Adrenal gland (tissue), 12 donors: ENCODE results near the gene LHX5. TPM values are rescaled to one million over a fixed set of nuclear protein-coding genes. Genes with fewer than 3 reads are reported as not detected.

Source experiments
- DNase-seq, 7 donors: peaks; one replicate each; pipeline ENCODE4 v3.0.0-alpha.2; 2019 to 2020
- H3K27ac ChIP-seq, 5 donors: fragments of 200-600 bp; sonication (generic) in 4 of 5; 1 replicate in 3 of 5; 2 replicates in 2 of 5; pipeline versions ENCODE4 v1.5.1 to v1.8.0; 2016 to 2020; ENCODE audit warnings: mild to moderate bottlenecking in 1 of 5
- H3K27me3 ChIP-seq: fragments of 200-600 bp; 2 replicates; pipeline ENCODE4 v1.8.0; 2021
- H3K36me3 ChIP-seq, 2 donors: fragments of 200-600 bp; replicated peaks in 1 of 2; 1 replicate in 1 of 2; 2 replicates in 1 of 2; pipeline versions ENCODE4 v1.5.1 to v1.8.0; 2018 to 2022
- H3K4me1 ChIP-seq, 2 donors: fragments of 200-600 bp; replicated peaks in 1 of 2; 1 replicate in 1 of 2; 2 replicates in 1 of 2; pipeline versions ENCODE4 v1.5.1 to v1.8.0; 2018 to 2021
- H3K4me3 ChIP-seq, 4 donors: fragments of 200-600 bp; sonication (generic) in 3 of 4; one replicate each; pipeline ENCODE4 v1.5.1; 2016 to 2018
- H3K9me3 ChIP-seq, 3 donors: fragments of 200-600 bp; sonication (generic) in 1 of 3; replicated peaks in 1 of 3; 1 replicate in 2 of 3; 2 replicates in 1 of 3; pipeline versions ENCODE4 v1.5.1 to v1.8.0; 2016 to 2021
- CTCF ChIP-seq, 6 experiments: fragments of 450-650 bp in 4 of 6; fragments of 200-600 bp in 2 of 6; sonication (generic) in 1 of 6; IDR thresholded peaks; 1 replicate in 5 of 6; 2 replicates in 1 of 6; pipeline versions ENCODE4 v1.5.1 to v1.8.0; 2016 to 2021; ENCODE audit warnings: antibody characterized with exemption in 6 of 6, mild to moderate bottlenecking in 2 of 6, moderate library complexity in 1 of 6
- POLR2A ChIP-seq, 2 donors: fragments of 450-650 bp; IDR thresholded peaks; one replicate each; pipeline ENCODE4 v1.6.1; 2017; ENCODE audit warnings: antibody characterized with exemption in 2 of 2, mild to moderate bottlenecking in 2 of 2, moderate library complexity in 1 of 2
- WGBS, 4 donors: extraction: QIAGEN DNeasy Blood & Tissue Kit in 2 of 4; methylation state at CpG; one replicate each; pipeline versions ENCODE4 v1.1.5 to v1.1.7; 2013 to 2017; 5-methylcytosine and 5-hydroxymethylcytosine counted together
- intact Hi-C, 2 donors: fragments of 100-400 bp; cut with DNase I; formaldehyde crosslinking; loops; one replicate each; pipeline versions ENCODE4 v1.14.1 to v1.15.0; 2022 to 2023
- polyA plus RNA-seq, 3 donors: library from polyadenylated mRNA; stranded (reverse); fragments of 200-250 nt in 2 of 3; fragments of 350-450 nt in 1 of 3; fragmentation: Illumina TruSeq in 1 of 3; extraction: RNeasy Lipid Tissue Mini Kit (QIAGEN cat#74804) in 1 of 3; gene quantifications; one replicate each; pipeline ENCODE4 v1.2.3, GENCODE V29; 2013 to 2014
- total RNA-seq, 9 donors: library from RNA; depleted of rRNA in 4 of 9; stranded (reverse); fragments of >200 nt in 4 of 9; fragments of 120-200 nt in 1 of 9; fragmentation: NEBNext Ultra II Directional in 1 of 9; extraction: Animal tissue kit (Norgen Biotek cat#: 25700) in 1 of 9; gene quantifications; one replicate each; pipeline versions ENCODE4 v1.1.0 to v1.2.4, GENCODE V29; 2013 to 2023
- donor health status: healthy with polysubstance abuse.
- donor health status: Bipolar disorder and iron deficiency.
- donor health status: DM: yes; HTN: yes; CAD: no.
- donor health status: DM: no; HTN: no; CAD: no.
- donor health status: DM: no; HTN: no; CAD: no.
- donor health status: DM: yes; HTN: yes; CAD: no.

Gene LHX5
- total and polyA plus RNA-seq, 12 donors, result not detected

- no peak for TF ChIP-seq CTCF (IDR thresholded peaks at IDR 0.05)
- TF ChIP-seq POLR2A (IDR thresholded peaks at IDR 0.05), result no peak
- no peak for DNase-seq
- Histone ChIP-seq H3K4me3 (no peak overlapping the region), H3K27me3 (peaks cover 21% of the 10 kb centered on the region), H3K9me3 (no peaks in the 10 kb centered on the region), H3K36me3 (no peaks in the 10 kb centered on the region), H3K4me1 (no peaks in the 10 kb centered on the region), H3K27ac (no peak overlapping the region)
- intact Hi-C loops, result no loop called here
- 69 to 82% (median 75%) methylated on average over 3 of the region's 3 CpGs for WGBS, 4 donors
These were observed 16.7 kb upstream of the LHX5 start for GRCh38 chr12:113488322-113488721.

GRCh38 chr12:113486722-113487121 lies 15.1 kb upstream of the LHX5 start:
- Histone ChIP-seq H3K4me3 (no peak overlapping the region), H3K9me3 (no peaks in the 10 kb centered on the region), H3K4me1 (no peaks in the 10 kb centered on the region), H3K27me3 (peaks cover 35% of the 10 kb centered on the region), H3K27ac (no peak overlapping the region), H3K36me3 (no peaks in the 10 kb centered on the region)
- WGBS, 4 donors, result 32 to 40% (median 34%) methylated on average over 4 of the region's 4 CpGs
- DNase-seq, result no peak
- intact Hi-C loops, result no loop called here
- TF ChIP-seq CTCF (IDR thresholded peaks at IDR 0.05) (no peak), POLR2A (IDR thresholded peaks at IDR 0.05) (no peak)

GRCh38 chr12:113485330-113485729 lies 13.7 kb upstream of the LHX5 start:
- TF ChIP-seq POLR2A (IDR thresholded peaks at IDR 0.05), result no peak
- TF ChIP-seq CTCF (IDR thresholded peaks at IDR 0.05), result no peak
- Histone ChIP-seq H3K4me3 (no peak overlapping the region), H3K36me3 (no peaks in the 10 kb centered on the region), H3K27me3 (peaks cover 47% of the 10 kb centered on the region), H3K9me3 (no peaks in the 10 kb centered on the region), H3K27ac (no peak overlapping the region), H3K4me1 (no peaks in the 10 kb centered on the region)
- 0 to 3% (median 0%) methylated on average over 2 of the region's 2 CpGs; no CpG with 5 or more reads in 1 of the 4 donors for WGBS, 4 donors
- intact Hi-C loops, result no loop called here
- DNase-seq, result no peak

GRCh38 chr12:113482334-113482733 lies 10.7 kb upstream of the LHX5 start:
- no peaks in the 10 kb centered on the region for H3K9me3 ChIP-seq
- no peaks in the 10 kb centered on the region for H3K36me3 ChIP-seq
- no peak overlapping the region for H3K4me3 ChIP-seq
- TF ChIP-seq POLR2A (IDR thresholded peaks at IDR 0.05) (no peak), CTCF (IDR thresholded peaks at IDR 0.05) (no peak)
- intact Hi-C loops, result no loop called here
- DNase-seq, result no peak
- H3K4me1 ChIP-seq, result no peaks in the 10 kb centered on the region
- 3 to 26% (median 4%) methylated on average over 1 of the region's 1 CpG for WGBS, 4 donors
- H3K27me3 ChIP-seq, result peaks cover 75% of the 10 kb centered on the region
- H3K27ac ChIP-seq, result no peak overlapping the region
